HG03108 (cell line): Measurements from ENCODE around the gene KDM8.

Source experiments
- ATAC-seq: cut with Tn5 transposase; IDR thresholded peaks from one replicate; pipeline ENCODE4 v1.9.1; 2021; ENCODE audit warnings: moderate library complexity; ENCODE audit not compliant: unreplicated experiment

The KDM8 gene

DNA sequence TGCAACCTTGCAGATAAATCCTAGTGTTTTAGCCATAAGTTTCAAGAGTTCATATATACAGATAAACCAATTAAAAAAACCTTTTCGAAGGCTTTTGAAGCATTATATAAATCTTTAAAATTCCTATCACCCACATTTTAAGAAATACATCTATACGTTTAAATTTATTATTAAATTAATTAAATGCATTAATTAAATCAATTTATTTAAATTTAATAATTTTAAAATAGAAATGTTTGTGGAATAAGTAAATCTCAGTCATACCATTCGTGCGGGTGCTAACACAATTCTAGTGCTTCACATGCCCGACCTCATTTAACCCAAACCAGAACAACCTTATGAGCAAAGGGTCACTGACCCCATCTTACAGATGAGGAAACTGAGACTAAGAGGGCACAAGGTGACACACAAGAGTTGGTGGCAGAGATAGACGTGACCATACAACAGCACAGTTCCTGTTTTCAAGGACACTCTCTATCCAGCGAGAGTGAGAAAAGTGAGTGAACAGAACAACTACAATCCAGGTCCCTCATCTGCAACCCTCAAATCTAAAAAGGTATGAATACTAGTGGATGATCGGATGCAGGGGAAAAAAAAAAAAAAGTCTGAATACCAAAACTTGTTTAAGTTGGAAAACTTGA is 63.8 kb downstream of the KDM8 start:
- no peak for ATAC-seq

DNA sequence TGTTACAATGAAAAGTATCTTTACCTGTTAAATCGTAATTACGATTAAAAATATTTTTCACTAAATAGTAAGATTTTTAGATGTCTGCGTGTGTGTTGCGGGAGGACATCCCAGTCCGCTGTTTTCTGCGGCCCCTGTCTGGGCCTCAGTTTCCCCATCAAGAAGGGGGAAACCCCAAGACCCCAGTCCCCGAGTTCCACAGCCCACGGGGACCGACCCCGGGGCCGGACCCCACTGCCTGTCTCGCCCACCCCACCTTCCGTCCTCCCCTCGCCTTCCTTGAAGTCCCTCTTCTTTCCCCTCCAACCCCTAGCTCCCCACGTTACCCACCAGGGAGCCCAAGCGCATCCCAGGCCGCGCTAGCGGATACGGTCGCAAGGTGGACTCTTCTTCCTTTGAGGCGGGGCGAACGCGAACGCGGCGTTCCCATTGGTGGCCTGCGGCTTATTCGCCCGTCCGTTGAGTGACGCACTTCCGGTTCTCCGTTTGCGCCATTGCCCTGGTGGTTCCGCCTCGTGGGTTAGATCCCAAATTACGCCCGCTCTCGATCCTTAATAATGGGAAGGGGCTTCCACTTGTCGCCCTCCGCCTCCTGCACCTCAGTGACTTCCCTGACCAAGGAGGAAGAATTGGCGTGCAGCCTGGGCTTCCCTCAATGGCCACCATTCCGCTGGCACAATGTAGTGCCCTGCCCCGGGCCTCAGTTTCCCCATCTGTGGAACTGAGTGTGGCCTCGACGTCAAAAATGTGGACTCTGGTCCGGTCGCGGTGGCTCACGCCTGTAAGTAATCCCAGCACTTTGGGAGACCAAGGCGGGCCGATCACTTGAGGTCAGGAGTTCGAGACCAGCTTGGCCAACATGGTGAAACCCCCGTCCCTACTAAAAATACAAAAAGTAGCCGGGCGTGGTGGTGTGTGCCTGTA is 65.3 kb downstream of the KDM8 start, which contains the start of gene NSMCE1:
TSS of gene NSMCE1 (minus strand) at position 397 of the 924 bp plus-strand sequence. CDS start 11,202 bp downstream, outside the sequence.
- ATAC-seq: peak; percentile 92

DNA sequence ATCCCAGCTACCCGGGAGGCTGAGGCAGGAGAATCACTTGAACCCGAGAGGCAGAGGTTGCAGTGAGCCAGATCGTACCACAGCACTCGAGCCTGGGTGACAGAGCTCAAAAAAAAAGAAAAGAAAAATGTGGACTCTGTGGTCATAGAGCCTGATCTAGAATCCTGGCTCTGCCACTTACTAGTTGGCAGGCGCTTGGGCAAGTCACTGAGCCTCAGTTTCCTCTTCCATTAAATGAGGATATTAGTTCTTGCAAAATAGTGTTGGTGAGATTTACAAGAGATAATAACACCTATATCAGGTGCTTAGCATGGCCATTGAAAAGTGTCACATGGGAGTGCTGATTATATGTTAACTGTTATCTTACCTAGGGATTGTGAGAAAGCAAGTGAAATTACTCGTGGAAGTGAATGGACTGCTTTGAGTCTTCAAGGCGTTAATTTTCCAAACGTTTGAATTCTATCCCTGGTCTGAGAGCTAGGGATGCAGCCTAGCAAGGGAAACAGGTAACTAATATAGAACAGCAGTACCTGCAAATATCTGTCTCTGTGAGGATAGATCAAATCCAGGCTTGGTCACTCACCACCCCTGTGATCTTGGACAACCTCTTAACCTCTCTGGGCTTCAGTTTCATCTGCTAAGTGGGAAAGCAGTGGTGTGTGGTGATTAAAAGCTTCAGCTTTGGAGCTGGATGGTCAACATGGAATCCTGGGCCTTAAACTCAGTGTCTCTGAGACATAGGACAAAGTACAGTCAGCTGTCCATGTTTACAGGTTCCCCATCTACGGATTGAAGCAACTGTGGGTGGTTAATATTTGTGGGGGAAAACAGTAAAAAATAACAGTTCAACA is 66.2 kb downstream of the KDM8 start:
- no peak for ATAC-seq

DNA sequence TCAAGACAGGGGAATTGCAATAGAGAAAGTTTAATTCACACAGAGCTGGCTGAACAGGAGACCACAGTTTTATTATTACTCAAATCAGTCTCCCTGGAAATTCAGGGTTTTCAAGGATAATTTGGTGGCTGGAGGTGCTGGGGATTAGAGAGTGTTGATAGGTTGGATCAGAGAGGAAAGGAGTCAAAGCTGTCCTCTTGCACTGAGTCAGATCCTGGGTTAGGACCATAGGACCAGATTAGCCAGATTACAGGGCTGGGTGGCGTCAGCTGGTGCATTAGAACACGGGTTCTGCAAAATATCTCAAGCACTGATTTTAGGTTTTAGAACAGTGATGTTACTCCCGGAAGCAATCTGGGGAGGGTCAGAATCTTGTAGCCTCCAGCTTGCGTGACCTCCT is 67.0 kb downstream of the KDM8 start:
- ATAC-seq: no peak
